ENCODE results near the gene LSM7. TPM values are rescaled to one million over a fixed set of nuclear protein-coding genes. Genes with fewer than 3 reads are reported as not detected.

Gene LSM7
- total and polyA plus RNA-seq, 9 of the 15 experiments (the other 6 are each of a cell fraction or from before 2014, with no cell fraction given): 40.5 to 690 (median 265) TPM

- TF ChIP-seq KAT2B (IDR thresholded peaks at IDR 0.05; ENCODE audit: low read depth, low read length): no peak
- no peak for TF ChIP-seq THRA (IDR thresholded peaks at IDR 0.05)
- no peak for TF ChIP-seq PURB (CRISPR knock-in tag; IDR thresholded peaks at IDR 0.05; ENCODE audit: low read depth)
- TF ChIP-seq CREB1 (IDR thresholded peaks at IDR 0.05): no peak
- TF ChIP-seq CREB1 (CRISPR knock-in tag; IDR thresholded peaks at IDR 0.05): 0 out of 2 replicates have a peak, but pooled peaks have one; percentile 22
- no peak for TF ChIP-seq TAF1 (IDR thresholded peaks at IDR 0.05; ENCODE audit: control insufficient read depth, extremely low read depth, insufficient read depth, low read length, severe bottlenecking)
- no peak for TF ChIP-seq DACH1 (IDR thresholded peaks at IDR 0.05; ENCODE audit: partially characterized antibody)
- no peak for TF ChIP-seq ATF3 (IDR thresholded peaks at IDR 0.05)
- no peak for TF ChIP-seq ATF3 (CRISPR knock-in tag; conservative IDR thresholded peaks at IDR 0.05)
- TF ChIP-seq EZH2 (IDR thresholded peaks at IDR 0.05; ENCODE audit: borderline replicate concordance, low read depth, low read length): no peak
- TF ChIP-seq TRIM28 (IDR thresholded peaks at IDR 0.05): no peak
- TF ChIP-seq ARNT (IDR thresholded peaks at IDR 0.05): no peak
- TF ChIP-seq DPF2 (IDR thresholded peaks at IDR 0.05): 0 out of 2 replicates have a peak, but pooled peaks have one; percentile 27
- no peak for TF ChIP-seq CBX2 (IDR thresholded peaks at IDR 0.05; ENCODE audit: insufficient read depth, low read length, poor library complexity, severe bottlenecking)
- no peak for TF ChIP-seq CREBBP (IDR thresholded peaks at IDR 0.05; ENCODE audit: low read depth, low read length)
- no peak for TF ChIP-seq HMBOX1 (IDR thresholded peaks at IDR 0.05)
- TF ChIP-seq SMARCE1 (IDR thresholded peaks at IDR 0.05): no peak
- no peak for TF ChIP-seq NRF1 (conservative IDR thresholded peaks at IDR 0.05 in 1 of 2, IDR thresholded peaks at IDR 0.05 in 1 of 2)
- no peak for TF ChIP-seq ZNF263 (CRISPR knock-in tag; IDR thresholded peaks at IDR 0.05; ENCODE audit: borderline replicate concordance)
- no peak for TF ChIP-seq JUN (IDR thresholded peaks at IDR 0.05; ENCODE audit: borderline replicate concordance, low read depth, low read length)
- no peak for TF ChIP-seq JUN (CRISPR knock-in tag; IDR thresholded peaks at IDR 0.05; ENCODE audit: borderline replicate concordance)
- TF ChIP-seq THRAP3 (IDR thresholded peaks at IDR 0.05; ENCODE audit: borderline replicate concordance): 0 out of 2 replicates have a peak, but pooled peaks have one; percentile 24
- 0 out of 2 replicates have a peak, but pooled peaks have one; percentile 49 for TF ChIP-seq IRF2 (CRISPR knock-in tag; IDR thresholded peaks at IDR 0.05)
- TF ChIP-seq ZBTB12 (CRISPR knock-in tag; IDR thresholded peaks at IDR 0.05): no peak
- TF ChIP-seq STAT5B (CRISPR knock-in tag; IDR thresholded peaks at IDR 0.05): no peak
- no peak for TF ChIP-seq MCM5 (IDR thresholded peaks at IDR 0.05; ENCODE audit: low read depth)
Observed at GRCh38 chr19:2362046-2362969, 33.9 kb upstream of the LSM7 start (continued).

Data from K562 (cell line).